Activated T-helper 2 cell treated with anti-CD3 and anti-CD28 coated beads, Interferon-gamma antibody, Interleukin-2, Interleukin-4, amounts not matched to agents 10 μg/mL and 5 μg/mL and 100 μg/mL, durations not matched to agents 14 hours and 24 hours and 36 hours (primary cell): ENCODE measurements around the gene CDH22. TPM values are rescaled to one million over a fixed set of nuclear protein-coding genes. Genes with fewer than 3 reads are reported as not detected.

Experiments used
- DNase-seq: peaks from one replicate; pipeline ENCODE4 v3.0.0; 2021; ENCODE audit warnings: low spot score
- H3K27ac Mint-ChIP-seq: one replicate; pipeline ENCODE4 v1.8.0; 2021; ENCODE audit warnings: mixed read lengths
- H3K27me3 Mint-ChIP-seq: one replicate; pipeline ENCODE4 v1.8.0; 2021; ENCODE audit warnings: low read depth, mixed read lengths
- H3K36me3 Mint-ChIP-seq: one replicate; pipeline ENCODE4 v1.8.0; 2021; ENCODE audit warnings: low read depth, mixed read lengths
- H3K4me1 Mint-ChIP-seq: one replicate; pipeline ENCODE4 v1.8.0; 2021; ENCODE audit warnings: low read depth, mixed read lengths
- H3K4me3 Mint-ChIP-seq: one replicate; pipeline ENCODE4 v1.8.0; 2021; ENCODE audit warnings: low read depth, mild to moderate bottlenecking, moderate library complexity, mixed read lengths
- H3K9me3 Mint-ChIP-seq: one replicate; pipeline ENCODE4 v1.8.0; 2021; ENCODE audit warnings: mixed read lengths
- intact Hi-C: fragments of 100-400 bp; cut with micrococcal nuclease; formaldehyde crosslinking; loops from one replicate; pipeline ENCODE4 v1.15.1; 2023
- total RNA-seq: library from RNA; stranded (reverse); gene quantifications from 2 replicates; pipeline ENCODE4 v1.2.3, GENCODE V29; 2022

CDH22 gene
- total RNA-seq, 1 donor from 2014 or later: not detected

DNA sequence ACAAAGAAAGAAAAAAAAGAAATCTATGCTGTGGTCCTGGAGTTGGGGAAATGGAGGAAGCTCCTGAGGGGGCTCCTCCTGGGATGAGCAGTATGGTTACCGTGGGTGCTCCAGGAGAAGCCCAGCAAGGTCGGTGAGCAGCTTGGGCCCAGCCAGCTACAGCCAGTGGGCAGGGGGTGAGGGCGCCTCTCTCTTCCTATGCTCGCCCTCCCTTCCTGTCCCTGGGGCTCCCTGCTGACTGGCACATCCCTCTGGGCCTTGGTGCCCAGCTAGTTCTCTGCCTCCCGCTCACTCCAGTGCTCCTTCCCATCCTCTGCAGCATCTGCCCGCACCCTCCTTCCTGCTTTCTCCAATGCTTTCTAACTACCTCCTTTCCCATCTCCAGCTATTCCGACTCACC, 173.6 kb downstream of the CDH22 start:
- Mint-ChIP-seq H3K36me3 (no peaks in the 10 kb centered on the region), H3K4me3 (no peak overlapping the region), H3K27me3 (peaks cover 10% of the 10 kb centered on the region), H3K9me3 (no peaks in the 10 kb centered on the region), H3K4me1 (peaks cover 2% of the 10 kb centered on the region), H3K27ac (no peak overlapping the region)
- DNase-seq: no peak
- intact Hi-C loops: no loop called here

DNA sequence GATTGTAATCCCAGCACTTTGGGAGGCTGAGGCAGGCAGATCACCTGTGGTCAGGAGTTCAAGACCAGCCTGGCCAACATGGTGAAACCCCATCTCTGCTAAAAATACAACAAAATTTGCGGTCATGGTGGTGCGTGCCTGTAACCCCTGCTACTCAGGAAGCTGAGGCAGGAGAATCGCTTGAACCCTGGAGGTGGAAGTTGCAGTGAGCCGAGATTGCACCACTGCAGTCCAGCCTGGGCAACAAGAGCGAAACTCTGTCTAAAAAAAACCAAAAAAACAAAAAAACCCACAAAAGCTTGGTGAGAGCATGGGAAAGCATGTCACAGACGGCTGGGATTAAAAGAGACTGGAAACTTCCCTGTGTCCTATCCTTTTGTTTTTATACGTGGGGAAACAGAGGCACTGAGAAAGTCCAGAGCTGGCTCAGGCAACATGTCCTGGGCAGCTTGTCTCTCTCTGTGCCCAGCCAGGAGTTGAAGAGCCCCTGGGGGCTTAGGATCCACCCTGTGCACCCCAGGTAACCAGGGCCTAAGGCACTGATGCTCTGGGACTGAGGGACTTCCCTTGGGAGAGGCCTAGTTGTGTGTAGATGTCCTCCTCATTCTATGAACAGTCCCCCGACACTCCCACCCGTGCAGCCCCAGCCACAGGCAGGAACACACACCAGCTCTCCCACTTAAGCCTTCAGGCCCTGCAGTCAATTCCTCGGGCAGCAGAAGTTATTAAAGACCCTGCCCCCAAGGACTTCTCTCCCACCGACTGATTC, 174.2 kb downstream of the CDH22 start:
- Mint-ChIP-seq H3K9me3 (no peaks in the 10 kb centered on the region), H3K36me3 (no peaks in the 10 kb centered on the region), H3K27ac (no peak overlapping the region), H3K27me3 (peaks cover 12% of the 10 kb centered on the region), H3K4me3 (no peak overlapping the region), H3K4me1 (peaks cover 2% of the 10 kb centered on the region)
- intact Hi-C loops: loop anchor here (2.0 kb wide), 1 partner anchor 41 kb away; no protein-coding TSS in a partner anchor
- DNase-seq: no peak

DNA sequence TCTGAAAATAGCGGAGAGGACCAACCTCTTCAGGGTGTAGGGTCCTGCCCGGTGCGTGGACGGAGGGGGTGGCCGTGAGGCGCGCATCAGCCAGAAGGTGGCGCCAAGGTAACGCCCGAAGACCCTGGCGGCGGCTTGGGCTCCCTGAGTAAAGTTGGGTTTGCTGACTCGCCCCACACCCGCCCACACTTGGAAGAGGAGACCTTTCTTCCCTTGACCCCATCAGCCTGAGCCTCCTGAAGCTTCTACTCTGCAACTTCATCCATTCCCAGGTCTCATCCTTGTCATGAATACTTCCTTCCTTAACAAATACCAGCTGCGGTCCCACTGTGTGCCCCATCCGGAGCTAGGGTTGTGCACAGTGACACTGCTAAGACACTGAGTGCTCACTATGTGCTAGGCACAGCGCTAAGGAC, 175.6 kb downstream of the CDH22 start:
- H3K4me3 Mint-ChIP-seq: no peak overlapping the region
- intact Hi-C loops: loop anchor here (2.0 kb wide), 1 partner anchor 42 kb away; no protein-coding TSS in a partner anchor
- no peak overlapping the region for H3K27ac Mint-ChIP-seq
- H3K36me3 Mint-ChIP-seq: no peaks in the 10 kb centered on the region
- H3K4me1 Mint-ChIP-seq: peaks cover 2% of the 10 kb centered on the region
- peaks cover 12% of the 10 kb centered on the region for H3K27me3 Mint-ChIP-seq
- no peaks in the 10 kb centered on the region for H3K9me3 Mint-ChIP-seq
- peak; percentile 40 for DNase-seq

DNA sequence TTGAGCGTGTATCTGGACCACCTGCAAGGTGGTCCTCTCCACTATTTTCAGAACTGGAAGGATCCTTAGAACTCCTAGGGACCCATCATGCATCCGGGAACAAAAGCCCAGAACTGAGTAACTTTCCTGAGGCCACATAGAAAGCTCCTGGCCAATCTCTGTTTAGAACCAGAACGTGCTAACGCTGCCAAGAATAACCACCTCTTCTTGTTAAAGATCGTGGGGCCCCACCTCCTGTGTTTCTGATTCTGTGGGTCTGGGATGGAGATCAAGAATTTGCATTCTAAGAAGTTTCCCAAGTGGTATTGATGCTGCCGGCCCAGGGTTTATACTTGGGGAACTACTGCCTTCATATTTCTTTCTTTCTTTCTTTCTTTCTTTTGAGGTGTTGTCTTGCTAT, 176.9 kb downstream of the CDH22 start:
- no peaks in the 10 kb centered on the region for H3K36me3 Mint-ChIP-seq

DNA sequence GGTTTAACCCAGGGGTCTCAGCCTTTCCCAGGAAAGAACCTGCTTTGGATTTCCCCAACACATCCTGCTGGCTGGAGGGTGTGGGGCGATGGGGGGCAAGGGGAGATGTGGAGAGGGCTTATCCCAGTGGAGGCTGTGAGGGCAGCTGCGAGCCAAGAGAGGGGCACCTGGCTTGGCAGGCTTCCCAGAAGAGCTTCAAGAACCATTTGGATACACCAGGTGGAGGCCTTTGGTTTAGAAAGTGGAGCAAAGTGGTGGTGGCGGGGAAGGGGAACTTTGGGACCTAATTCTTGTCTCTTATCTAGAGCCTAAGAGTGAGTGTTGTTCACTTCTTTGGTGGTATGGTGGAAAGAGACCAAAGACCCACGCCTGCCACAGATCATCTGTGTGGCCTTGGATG, 177.8 kb downstream of the CDH22 start:
- H3K36me3 Mint-ChIP-seq: no peaks in the 10 kb centered on the region
- H3K27me3 Mint-ChIP-seq: peaks cover 12% of the 10 kb centered on the region
- intact Hi-C loops: no loop called here
- H3K4me3 Mint-ChIP-seq: no peak overlapping the region
- H3K9me3 Mint-ChIP-seq: no peaks in the 10 kb centered on the region
- peaks cover 2% of the 10 kb centered on the region for H3K4me1 Mint-ChIP-seq
- no peak overlapping the region for H3K27ac Mint-ChIP-seq
- DNase-seq: no peak

More for the DNA sequence above, 176.9 kb downstream of the CDH22 start:
- no peak overlapping the region for H3K4me3 Mint-ChIP-seq
- no peak overlapping the region for H3K27ac Mint-ChIP-seq
- H3K4me1 Mint-ChIP-seq: peaks cover 2% of the 10 kb centered on the region
- DNase-seq: no peak
- H3K27me3 Mint-ChIP-seq: peaks cover 12% of the 10 kb centered on the region
- intact Hi-C loops: no loop called here
- H3K9me3 Mint-ChIP-seq: no peaks in the 10 kb centered on the region

DNA sequence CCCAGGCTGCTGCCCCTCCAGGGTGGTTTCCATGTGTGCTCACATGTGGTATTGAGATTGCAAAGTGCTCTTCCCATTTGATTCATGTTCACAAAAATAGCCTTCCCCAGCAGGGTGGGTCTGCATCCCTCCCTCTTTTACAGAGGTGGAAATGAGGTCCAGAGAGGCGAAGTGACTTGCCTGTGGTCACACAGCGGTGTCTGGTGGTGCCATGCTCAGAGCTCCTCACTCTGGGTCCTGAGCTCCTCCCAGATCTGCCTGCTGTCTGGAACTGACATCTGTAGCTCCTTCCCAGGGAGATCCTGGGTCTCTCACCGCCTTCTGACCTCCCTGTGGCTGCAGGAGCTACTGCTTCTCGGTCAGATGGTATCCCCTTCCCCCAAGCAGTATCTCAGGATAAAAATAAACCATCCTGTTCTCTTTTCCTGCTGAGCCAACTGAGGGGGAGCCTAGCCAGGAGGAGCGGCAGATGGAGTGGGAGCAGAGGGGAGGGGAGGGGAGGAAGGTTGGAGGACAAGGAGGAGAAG, 178.3 kb downstream of the CDH22 start:
- no peak overlapping the region for H3K4me3 Mint-ChIP-seq

DNA sequence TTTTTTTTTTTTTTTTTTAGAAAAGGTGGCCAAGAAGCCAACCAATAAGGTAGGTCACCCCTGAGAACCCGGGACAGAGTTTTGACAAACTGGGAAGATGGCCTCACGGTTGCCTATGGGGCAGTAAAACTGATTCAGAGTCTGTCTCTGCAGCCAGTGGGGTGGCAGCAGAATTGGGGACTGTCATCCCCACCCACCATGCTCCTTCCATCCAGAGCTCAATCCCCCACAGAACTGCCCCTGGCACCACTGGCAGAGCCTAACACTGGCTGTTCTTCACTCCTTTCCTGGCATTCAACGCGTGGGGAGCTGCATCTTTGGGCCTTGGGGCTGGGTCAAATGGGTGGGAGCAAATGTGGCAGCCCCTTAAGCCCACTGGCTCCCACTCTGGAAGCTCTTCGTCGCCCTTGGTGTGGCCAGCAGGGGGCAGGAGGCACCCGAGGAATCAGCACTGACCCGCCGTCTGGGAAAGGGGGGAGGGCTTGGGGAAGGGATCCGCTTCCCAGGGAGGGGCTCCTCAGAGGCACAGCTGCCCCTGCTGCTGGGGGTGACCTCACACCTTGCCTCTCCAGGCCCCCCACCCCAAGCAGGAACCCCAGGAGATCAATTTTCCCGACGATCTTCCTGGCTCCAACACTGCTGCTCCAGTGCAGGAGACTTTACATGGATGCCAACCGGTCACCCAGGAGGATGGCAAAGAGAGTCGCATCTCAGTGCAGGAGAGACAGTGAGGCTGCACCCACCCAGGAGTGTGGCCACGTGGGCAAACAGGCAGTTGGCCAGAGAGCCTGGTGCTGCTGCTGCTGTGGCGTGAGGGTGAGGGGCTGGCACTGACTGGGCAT, 179.8 kb downstream of the CDH22 start:
- Mint-ChIP-seq H3K36me3 (no peaks in the 10 kb centered on the region), H3K9me3 (no peaks in the 10 kb centered on the region), H3K4me3 (no peak overlapping the region), H3K27me3 (peaks cover 11% of the 10 kb centered on the region), H3K4me1 (peaks cover 2% of the 10 kb centered on the region), H3K27ac (no peak overlapping the region)
- DNase-seq: no peak
- intact Hi-C loops: no loop called here

More for the DNA sequence above, 178.3 kb downstream of the CDH22 start:
- no peaks in the 10 kb centered on the region for H3K36me3 Mint-ChIP-seq
- H3K9me3 Mint-ChIP-seq: no peaks in the 10 kb centered on the region
- no peak for DNase-seq
- H3K27ac Mint-ChIP-seq: no peak overlapping the region
- peaks cover 12% of the 10 kb centered on the region for H3K27me3 Mint-ChIP-seq
- H3K4me1 Mint-ChIP-seq: peaks cover 2% of the 10 kb centered on the region
- intact Hi-C loops: no loop called here

DNA sequence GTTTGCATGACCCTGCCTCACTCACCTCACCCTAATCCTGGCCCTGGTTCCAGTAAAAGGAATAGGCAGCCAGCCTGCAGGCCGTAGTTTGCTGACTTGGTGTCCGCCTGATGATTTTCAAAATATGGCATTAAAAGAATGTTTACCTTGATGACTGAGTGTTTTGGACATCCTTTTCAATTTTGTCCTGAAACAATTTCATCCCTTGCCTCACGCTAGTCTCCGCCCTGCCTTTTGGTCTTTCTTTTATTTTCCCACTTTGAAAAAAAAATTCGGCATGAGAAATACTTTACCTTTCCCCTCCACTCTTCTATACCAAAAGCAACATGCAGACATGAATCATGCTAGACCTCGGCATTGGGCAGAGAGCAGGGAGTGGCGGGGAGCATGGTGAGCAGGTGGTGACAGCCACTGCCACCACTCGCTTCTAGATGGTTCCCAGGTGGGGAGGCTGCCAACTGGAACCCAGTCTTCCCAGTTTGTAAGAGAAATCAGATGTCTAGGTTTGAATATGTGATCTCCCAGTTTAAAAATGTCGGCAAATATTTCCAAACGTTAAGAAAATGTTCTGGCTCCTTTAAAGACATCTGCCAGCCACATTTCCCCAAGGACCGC, 180.8 kb downstream of the CDH22 start:
- no peak overlapping the region for H3K27ac Mint-ChIP-seq
- H3K4me1 Mint-ChIP-seq: no peaks in the 10 kb centered on the region
- H3K36me3 Mint-ChIP-seq: no peaks in the 10 kb centered on the region
- H3K4me3 Mint-ChIP-seq: no peak overlapping the region
- no peak for DNase-seq
- H3K9me3 Mint-ChIP-seq: no peaks in the 10 kb centered on the region
- intact Hi-C loops: no loop called here
- H3K27me3 Mint-ChIP-seq: peaks cover 11% of the 10 kb centered on the region

DNA sequence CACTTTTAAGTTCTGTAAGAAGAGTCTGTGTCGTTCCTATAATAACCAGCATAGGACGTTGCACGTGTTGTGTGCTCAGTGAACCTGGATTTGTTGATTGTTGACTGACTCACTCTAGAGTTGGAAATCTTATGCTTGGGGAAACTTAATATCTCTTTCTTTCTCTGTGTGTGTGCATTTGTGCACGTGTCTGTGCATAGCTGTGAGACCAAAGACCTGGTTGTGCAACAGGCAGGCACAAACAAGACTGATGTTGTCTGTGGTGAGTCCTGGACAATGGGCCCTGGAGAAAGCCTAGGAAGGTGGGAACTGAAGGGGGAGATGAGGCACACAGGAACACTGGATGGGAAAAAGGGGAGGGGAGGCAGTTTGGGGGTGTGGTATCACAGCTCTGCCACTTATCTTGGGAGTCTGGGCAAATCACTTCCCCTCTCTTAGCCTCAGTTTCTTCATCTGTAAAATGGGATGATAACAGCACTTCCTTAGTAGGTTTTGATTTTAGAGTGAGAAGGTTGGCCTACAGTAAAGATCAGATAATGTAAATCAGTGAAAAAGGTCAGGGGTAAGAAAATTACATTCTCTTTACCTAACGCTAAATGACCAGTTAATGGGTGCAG, 181.8 kb downstream of the CDH22 start:
- Mint-ChIP-seq H3K4me3 (no peak overlapping the region), H3K27ac (no peak overlapping the region), H3K27me3 (peaks cover 8% of the 10 kb centered on the region), H3K4me1 (no peaks in the 10 kb centered on the region), H3K36me3 (no peaks in the 10 kb centered on the region), H3K9me3 (no peaks in the 10 kb centered on the region)
- DNase-seq: no peak
- intact Hi-C loops: no loop called here

Other genes with a start within 250 kb of the CDH22 start
- 27.5 and 28.7 TPM in 2 replicates for gene NCOA5, start 218.5 kb downstream of the CDH22 start, total RNA-seq
- gene CD40, start 190.2 kb downstream of the CDH22 start, total RNA-seq: 0.25 and 0.91 TPM in 2 replicates
- 59.1 and 63.2 TPM in 2 replicates for gene ELMO2, start 98.1 kb upstream of the CDH22 start, total RNA-seq
- gene ZNF334, start 205.1 kb upstream of the CDH22 start, total RNA-seq: 1.2 and 1.4 TPM in 2 replicates
- gene OCSTAMP, start 242.2 kb upstream of the CDH22 start, total RNA-seq: not detected in 2 replicates